Left lung (tissue), 10 donors: ENCODE results near the gene NUDT9. TPM values are rescaled to one million over a fixed set of nuclear protein-coding genes. Genes with fewer than 3 reads are reported as not detected.

Experiments used
- ATAC-seq: fragments of 200-7000 bp; cut with Tn5 transposase; one replicate; pipeline ENCODE4 v1.9.1; 2020; ENCODE audit warnings: moderate library complexity
- DNase-seq, 4 donors: peaks; one replicate each; pipeline ENCODE4 v3.0.0-alpha.2; 2013 to 2020
- H3K27ac ChIP-seq, 2 donors: fragments of 200-600 bp; sonication (generic) in 1 of 2; one replicate each; pipeline versions ENCODE4 v1.5.0 to v1.8.0; 2020 to 2021
- H3K27me3 ChIP-seq, 2 donors: fragments of 200-600 bp; sonication (generic) in 1 of 2; one replicate each; pipeline versions ENCODE4 v1.5.0 to v1.8.0; 2020 to 2021
- H3K36me3 ChIP-seq, 2 donors: fragments of 200-600 bp; sonication (generic) in 1 of 2; one replicate each; pipeline versions ENCODE4 v1.5.0 to v1.8.0; 2020 to 2021
- H3K4me1 ChIP-seq, 2 donors: fragments of 200-600 bp; one replicate each; pipeline ENCODE4 v1.8.0; 2021
- H3K4me3 ChIP-seq, 2 donors: fragments of 200-600 bp; sonication (generic) in 1 of 2; one replicate each; pipeline versions ENCODE4 v1.5.0 to v1.8.0; 2020 to 2021; ENCODE audit warnings: mild to moderate bottlenecking in 1 of 2
- H3K9me3 ChIP-seq, 2 donors: fragments of 200-600 bp; sonication (generic) in 1 of 2; one replicate each; pipeline versions ENCODE4 v1.5.0 to v1.8.0; 2020 to 2021
- intact Hi-C, 2 donors: fragments of 100-400 bp; cut with DNase I; formaldehyde crosslinking; loops; one replicate each; pipeline versions ENCODE4 v1.11.2 to v1.14.2; 2022
- polyA plus RNA-seq, 6 donors: library from polyadenylated mRNA; unstranded; fragments of 120-200 nt; gene quantifications; one replicate each; pipeline ENCODE4 v1.2.1, GENCODE V29; 2013; ENCODE audit not compliant: insufficient read length in 6 of 6
- total RNA-seq, 2 donors: library from RNA; stranded (reverse); fragmentation: NEBNext Ultra II Directional; extraction: Animal tissue kit (Norgen Biotek cat#: 25700); gene quantifications; one replicate each; pipeline ENCODE4 v1.2.1, GENCODE V29; 2021
- TF ChIP-seq, protein P1 (sequence below), 2 donors: fragments of 200-600 bp; sonication (generic) in 1 of 2; IDR thresholded peaks; one replicate each; pipeline versions ENCODE4 v1.5.0 to v1.8.0; 2021; ENCODE audit warnings: antibody characterized with exemption in 2 of 2
- donor health status: DM: no; HTN: yes; CAD: no.
- donor health status: DM: no; HTN: no; CAD: no.

NUDT9 gene
- total and polyA plus RNA-seq, 8 donors = 42.5 to 53.8 (median 49.2) TPM

- no peaks in the 10 kb centered on the region for H3K9me3 ChIP-seq
- TF ChIP-seq, protein P1, sequence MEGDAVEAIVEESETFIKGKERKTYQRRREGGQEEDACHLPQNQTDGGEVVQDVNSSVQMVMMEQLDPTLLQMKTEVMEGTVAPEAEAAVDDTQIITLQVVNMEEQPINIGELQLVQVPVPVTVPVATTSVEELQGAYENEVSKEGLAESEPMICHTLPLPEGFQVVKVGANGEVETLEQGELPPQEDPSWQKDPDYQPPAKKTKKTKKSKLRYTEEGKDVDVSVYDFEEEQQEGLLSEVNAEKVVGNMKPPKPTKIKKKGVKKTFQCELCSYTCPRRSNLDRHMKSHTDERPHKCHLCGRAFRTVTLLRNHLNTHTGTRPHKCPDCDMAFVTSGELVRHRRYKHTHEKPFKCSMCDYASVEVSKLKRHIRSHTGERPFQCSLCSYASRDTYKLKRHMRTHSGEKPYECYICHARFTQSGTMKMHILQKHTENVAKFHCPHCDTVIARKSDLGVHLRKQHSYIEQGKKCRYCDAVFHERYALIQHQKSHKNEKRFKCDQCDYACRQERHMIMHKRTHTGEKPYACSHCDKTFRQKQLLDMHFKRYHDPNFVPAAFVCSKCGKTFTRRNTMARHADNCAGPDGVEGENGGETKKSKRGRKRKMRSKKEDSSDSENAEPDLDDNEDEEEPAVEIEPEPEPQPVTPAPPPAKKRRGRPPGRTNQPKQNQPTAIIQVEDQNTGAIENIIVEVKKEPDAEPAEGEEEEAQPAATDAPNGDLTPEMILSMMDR (IDR thresholded peaks at IDR 0.05) = no peak
- intact Hi-C loops = no loop called here
- H3K27me3 ChIP-seq = no peaks in the 10 kb centered on the region
- H3K36me3 ChIP-seq = no peaks in the 10 kb centered on the region
- ATAC-seq (no peak), DNase-seq (no peak)
- H3K4me1 ChIP-seq = peaks cover 2 to 31% of the 10 kb centered on the region in 2 donors
- no peak overlapping the region for H3K27ac ChIP-seq
- H3K4me3 ChIP-seq = no peak overlapping the region
These were observed 4.6 kb downstream of the NUDT9 start for GRCh38 chr4:87426865-87427517.

DNA sequence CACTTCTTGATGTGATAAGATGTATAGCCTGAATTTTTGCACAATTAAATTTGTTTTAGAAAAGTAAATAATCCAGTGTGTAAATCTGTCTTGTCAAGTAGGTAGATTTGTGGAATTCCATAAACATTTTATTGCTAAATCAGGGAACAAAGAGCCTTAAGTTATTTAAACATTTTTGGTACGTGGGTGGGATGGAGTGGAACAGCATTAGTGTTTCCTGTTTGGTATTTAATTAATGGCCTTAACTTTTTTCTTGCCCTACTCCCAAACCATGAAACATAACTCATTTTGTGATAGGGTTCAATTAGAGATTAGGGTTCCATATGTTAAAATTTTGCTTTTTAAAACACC is 5.1 kb downstream of the NUDT9 start:
- Histone ChIP-seq H3K27ac (no peak overlapping the region), H3K27me3 (no peaks in the 10 kb centered on the region), H3K4me1 (peaks cover 2 to 30% of the 10 kb centered on the region in 2 donors), H3K4me3 (no peak overlapping the region), H3K36me3 (no peaks in the 10 kb centered on the region), H3K9me3 (no peaks in the 10 kb centered on the region)
- no peak for ATAC-seq
- TF ChIP-seq, protein P1 (IDR thresholded peaks at IDR 0.05) = no peak
- no peak for DNase-seq
- intact Hi-C loops = no loop called here

GRCh38 chr4:87428979-87429378 is 6.6 kb downstream of the NUDT9 start:
- no peaks in the 10 kb centered on the region for H3K9me3 ChIP-seq
- no peaks in the 10 kb centered on the region for H3K36me3 ChIP-seq
- DNase-seq (no peak), ATAC-seq (no peak)
- H3K27me3 ChIP-seq = no peaks in the 10 kb centered on the region
- intact Hi-C loops = no loop called here
- H3K4me1 ChIP-seq = peaks cover 2 to 21% of the 10 kb centered on the region in 2 donors
- H3K27ac ChIP-seq = no peak overlapping the region
- TF ChIP-seq, protein P1 (IDR thresholded peaks at IDR 0.05) = no peak
- H3K4me3 ChIP-seq = no peak overlapping the region

- H3K9me3 ChIP-seq = no peaks in the 10 kb centered on the region
- intact Hi-C loops = no loop called here
- no peak overlapping the region for H3K27ac ChIP-seq
- no peak overlapping the region for H3K4me3 ChIP-seq
- no peaks in the 10 kb centered on the region for H3K27me3 ChIP-seq
- no peak for ATAC-seq
- TF ChIP-seq, protein P1 (IDR thresholded peaks at IDR 0.05) = no peak
- H3K4me1 ChIP-seq = peaks cover 0 to 14% of the 10 kb centered on the region in 2 donors
- no peak for DNase-seq
- no peaks in the 10 kb centered on the region for H3K36me3 ChIP-seq
These were observed 7.7 kb downstream of the NUDT9 start for GRCh38 chr4:87430038-87430437.

DNA sequence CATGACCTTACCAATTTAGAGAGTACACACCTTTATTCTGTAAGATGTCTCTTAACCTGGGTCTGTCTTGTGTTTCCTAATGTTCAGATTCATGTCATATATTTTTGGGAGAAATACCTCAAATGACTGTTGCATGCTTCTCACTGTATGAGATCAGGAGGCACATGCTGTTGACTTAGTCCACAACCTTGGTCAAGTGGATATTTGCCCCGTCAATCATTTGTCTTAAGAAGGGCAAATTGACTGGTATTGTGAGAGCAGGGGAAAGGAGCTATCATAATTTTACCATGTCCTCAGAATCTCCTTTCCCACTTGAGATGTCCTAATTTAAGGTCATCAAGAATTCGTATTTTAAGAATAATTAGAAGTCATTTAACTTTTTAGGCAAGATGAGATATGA is 11.0 kb downstream of the NUDT9 start:
- Histone ChIP-seq H3K27me3 (no peaks in the 10 kb centered on the region), H3K4me1 (no peaks in the 10 kb centered on the region), H3K9me3 (no peaks in the 10 kb centered on the region), H3K4me3 (no peak overlapping the region), H3K27ac (no peak overlapping the region), H3K36me3 (peaks cover 0 to 18% of the 10 kb centered on the region in 2 donors)
- ATAC-seq (peak; percentile 50), DNase-seq (no peak)
- TF ChIP-seq, protein P1 (IDR thresholded peaks at IDR 0.05) = no peak
- intact Hi-C loops = no loop called here
